ENCODE data around the gene TSPO.

TSPO gene

DNA sequence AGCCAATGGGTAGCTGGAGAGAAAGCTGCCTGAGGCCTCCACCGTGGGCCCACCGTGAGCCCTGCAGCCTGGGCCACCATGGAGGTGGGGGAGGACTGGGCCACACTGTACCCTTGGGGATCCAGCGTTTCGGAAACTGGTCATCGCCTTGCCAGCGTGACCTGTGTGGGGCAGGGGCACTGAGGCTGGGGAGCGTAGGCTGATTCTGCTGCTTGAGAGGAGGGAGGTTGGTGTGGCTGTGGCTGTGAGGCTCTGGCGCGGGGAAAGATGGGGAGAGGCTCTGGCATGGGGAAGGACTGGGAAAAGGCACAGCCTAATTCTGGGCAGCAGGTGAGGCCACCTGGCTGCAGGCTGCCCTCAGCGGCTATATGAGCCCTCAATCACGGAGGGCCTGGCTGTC lies 48.2 kb downstream of the TSPO start:
- Histone ChIP-seq H3K9me3 (no peaks in the 10 kb centered on the region), H3K4me1 (ENCODE audit: control insufficient read depth in 1 of 2, insufficient read depth in 1 of 2, low read depth in 1 of 2, low read length in 1 of 2) (no peaks in the 10 kb centered on the region), H3K4me3 (ENCODE audit: low read depth in 1 of 2, low read length in 1 of 2) (no peak overlapping the region), H3K27ac (no peak overlapping the region), H3K27me3 (peaks cover 6% of the 10 kb centered on the region), H3K36me3 (no peaks in the 10 kb centered on the region)
- TF ChIP-seq, protein P1, sequence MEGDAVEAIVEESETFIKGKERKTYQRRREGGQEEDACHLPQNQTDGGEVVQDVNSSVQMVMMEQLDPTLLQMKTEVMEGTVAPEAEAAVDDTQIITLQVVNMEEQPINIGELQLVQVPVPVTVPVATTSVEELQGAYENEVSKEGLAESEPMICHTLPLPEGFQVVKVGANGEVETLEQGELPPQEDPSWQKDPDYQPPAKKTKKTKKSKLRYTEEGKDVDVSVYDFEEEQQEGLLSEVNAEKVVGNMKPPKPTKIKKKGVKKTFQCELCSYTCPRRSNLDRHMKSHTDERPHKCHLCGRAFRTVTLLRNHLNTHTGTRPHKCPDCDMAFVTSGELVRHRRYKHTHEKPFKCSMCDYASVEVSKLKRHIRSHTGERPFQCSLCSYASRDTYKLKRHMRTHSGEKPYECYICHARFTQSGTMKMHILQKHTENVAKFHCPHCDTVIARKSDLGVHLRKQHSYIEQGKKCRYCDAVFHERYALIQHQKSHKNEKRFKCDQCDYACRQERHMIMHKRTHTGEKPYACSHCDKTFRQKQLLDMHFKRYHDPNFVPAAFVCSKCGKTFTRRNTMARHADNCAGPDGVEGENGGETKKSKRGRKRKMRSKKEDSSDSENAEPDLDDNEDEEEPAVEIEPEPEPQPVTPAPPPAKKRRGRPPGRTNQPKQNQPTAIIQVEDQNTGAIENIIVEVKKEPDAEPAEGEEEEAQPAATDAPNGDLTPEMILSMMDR (IDR thresholded peaks at IDR 0.05): no peak

GRCh38 chr22:43200031-43200430 lies 48.7 kb downstream of the TSPO start:
- Histone ChIP-seq H3K27me3 (peaks cover 6% of the 10 kb centered on the region), H3K36me3 (no peaks in the 10 kb centered on the region), H3K4me1 (ENCODE audit: control insufficient read depth in 1 of 2, insufficient read depth in 1 of 2, low read depth in 1 of 2, low read length in 1 of 2) (no peaks in the 10 kb centered on the region), H3K27ac (no peak overlapping the region), H3K4me3 (ENCODE audit: low read depth in 1 of 2, low read length in 1 of 2) (no peak overlapping the region), H3K9me3 (no peaks in the 10 kb centered on the region)
- TF ChIP-seq, protein P1 (IDR thresholded peaks at IDR 0.05): no peak

DNA sequence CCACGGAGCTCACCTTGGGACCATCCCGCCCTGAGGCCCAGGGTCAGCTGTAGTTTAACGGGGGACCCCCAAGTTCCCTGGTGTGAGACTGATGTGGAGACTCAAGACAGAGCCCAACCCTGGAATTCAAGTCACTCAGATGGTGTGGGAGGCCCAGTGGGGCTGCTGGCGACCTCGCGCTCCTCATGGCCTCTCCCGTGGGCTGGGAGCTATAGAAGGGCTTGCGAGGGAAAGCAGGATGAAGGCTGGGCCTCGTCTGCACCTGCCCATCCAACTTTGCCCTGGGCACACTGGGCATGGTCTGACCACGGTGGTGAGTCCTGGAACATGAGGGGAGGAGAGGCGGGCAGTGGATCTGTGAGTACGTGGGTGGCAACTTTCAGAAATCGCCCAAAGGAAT lies 49.2 kb downstream of the TSPO start:
- H3K4me1 ChIP-seq (ENCODE audit: control insufficient read depth in 1 of 2, insufficient read depth in 1 of 2, low read depth in 1 of 2, low read length in 1 of 2): no peaks in the 10 kb centered on the region
- no peak overlapping the region for H3K27ac ChIP-seq
- no peaks in the 10 kb centered on the region for H3K9me3 ChIP-seq
- no peaks in the 10 kb centered on the region for H3K36me3 ChIP-seq
- TF ChIP-seq, protein P1 (IDR thresholded peaks at IDR 0.05): no peak
- no peak overlapping the region for H3K4me3 ChIP-seq (ENCODE audit: low read depth in 1 of 2, low read length in 1 of 2)
- peaks cover 6% of the 10 kb centered on the region for H3K27me3 ChIP-seq

DNA sequence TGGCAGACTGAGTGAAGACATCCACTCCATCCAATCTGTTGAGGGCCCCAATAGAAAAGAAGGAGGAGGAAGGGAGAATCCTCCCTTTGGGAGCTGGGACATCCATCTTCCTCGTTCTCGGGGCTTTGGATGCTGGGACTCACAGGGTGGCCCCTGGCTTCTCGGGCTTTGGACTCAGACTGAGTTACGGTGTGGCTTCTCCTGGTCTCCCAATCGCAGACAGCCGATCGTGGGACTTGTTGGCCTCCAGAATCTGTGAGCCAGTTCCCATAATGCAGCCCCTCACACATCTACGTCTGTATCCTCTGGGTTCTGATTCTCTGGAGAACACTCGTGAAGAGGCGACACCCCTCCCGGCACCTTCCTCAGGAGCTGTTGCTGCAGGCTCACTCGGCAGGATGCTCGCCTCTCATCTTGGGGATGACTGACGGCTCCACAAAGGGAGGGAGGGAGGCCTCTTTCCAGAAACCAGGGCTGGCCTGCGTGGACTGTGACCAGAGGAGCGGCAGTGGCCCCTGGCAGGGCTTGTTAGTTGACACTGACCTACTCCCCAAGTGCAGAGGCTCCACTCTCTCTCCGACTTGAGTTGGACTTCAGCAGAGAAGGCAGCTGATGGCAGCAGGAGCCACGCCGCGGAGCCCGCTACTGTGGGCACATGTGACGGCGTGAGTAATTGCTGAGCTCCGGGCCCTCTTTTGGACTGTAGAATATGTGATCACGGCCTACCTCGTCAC lies 50.3 kb downstream of the TSPO start:
- H3K9me3 ChIP-seq: no peaks in the 10 kb centered on the region
- no peaks in the 10 kb centered on the region for H3K36me3 ChIP-seq

DNA sequence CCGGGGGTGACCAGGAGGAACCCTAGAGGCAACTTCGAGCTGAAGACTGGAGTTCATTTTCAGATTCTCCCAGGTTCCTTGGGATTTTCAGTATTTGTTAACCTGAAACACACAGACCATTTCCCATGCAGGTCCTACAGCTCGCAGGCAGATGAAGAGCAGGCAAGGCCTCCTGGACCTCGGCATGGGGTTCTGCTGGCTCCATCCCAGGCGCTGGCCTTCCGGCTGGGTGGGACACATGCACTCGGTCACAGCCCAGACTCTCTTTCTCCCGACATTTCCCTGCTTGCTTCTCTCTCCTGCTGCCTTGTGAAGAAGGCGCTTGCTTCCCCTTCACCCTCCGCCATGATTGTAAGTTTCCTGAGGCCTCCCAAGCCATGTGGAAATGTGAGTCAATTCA lies 51.0 kb downstream of the TSPO start:
- Histone ChIP-seq H3K9me3 (no peaks in the 10 kb centered on the region), H3K4me3 (ENCODE audit: low read depth in 1 of 2, low read length in 1 of 2) (no peak overlapping the region), H3K36me3 (no peaks in the 10 kb centered on the region), H3K4me1 (ENCODE audit: control insufficient read depth in 1 of 2, insufficient read depth in 1 of 2, low read depth in 1 of 2, low read length in 1 of 2) (no peaks in the 10 kb centered on the region), H3K27me3 (peaks cover 15% of the 10 kb centered on the region), H3K27ac (no peak overlapping the region)
- TF ChIP-seq, protein P1 (IDR thresholded peaks at IDR 0.05): no peak

More for the DNA sequence above, 50.3 kb downstream of the TSPO start:
- peaks cover 14% of the 10 kb centered on the region for H3K27me3 ChIP-seq
- H3K4me3 ChIP-seq (ENCODE audit: low read depth in 1 of 2, low read length in 1 of 2): no peak overlapping the region
- no peak overlapping the region for H3K27ac ChIP-seq
- H3K4me1 ChIP-seq (ENCODE audit: control insufficient read depth in 1 of 2, insufficient read depth in 1 of 2, low read depth in 1 of 2, low read length in 1 of 2): no peaks in the 10 kb centered on the region
- TF ChIP-seq, protein P1 (IDR thresholded peaks at IDR 0.05): no peak

All from neutrophil (primary cell).